K562 (cell line): ENCODE results near the gene ISCA1. TPM values are rescaled to one million over a fixed set of nuclear protein-coding genes. Genes with fewer than 3 reads are reported as not detected.
A peak's percentile ranks its signal among the peaks of the same experiment; 100 is the strongest.

Source experiments
- BRCA1 ChIP-seq, 2 experiments: fragments of 450-650 bp in 1 of 2; sonication (generic) in 1 of 2; formaldehyde crosslinking in 1 of 2; IDR thresholded peaks; 2 replicates each; pipeline versions ENCODE4 v1.5.0 to v1.6.1; 2017 to 2020; ENCODE audit warnings: mild to moderate bottlenecking in 1 of 2, missing genetic modification reagents in 1 of 2
- E4F1 ChIP-seq: fragments of 250-450 bp; sonication (Bioruptor Pico); IDR thresholded peaks from 2 replicates; pipeline ENCODE4 v1.5.0; 2021; ENCODE audit warnings: mild to moderate bottlenecking, borderline replicate concordance
- HOXB6 ChIP-seq: fragments of 250-450 bp; sonication (Bioruptor Pico); IDR thresholded peaks from 2 replicates; pipeline ENCODE4 v1.5.1; 2022; ENCODE audit warnings: mild to moderate bottlenecking, borderline replicate concordance
- KLF16 ChIP-seq: IDR thresholded peaks from 2 replicates; pipeline ENCODE4 v1.6.1; 2016; ENCODE audit warnings: antibody characterized with exemption
- MCM7 ChIP-seq, 2 experiments: fragments of 450-650 bp; IDR thresholded peaks; 2 replicates each; pipeline ENCODE4 v1.6.1; 2016 to 2018
- NCOA1 ChIP-seq: fragments of 450-650 bp; IDR thresholded peaks from 2 replicates; pipeline ENCODE4 v1.6.1; 2016; ENCODE audit warnings: low read depth
- NONO ChIP-seq, 2 experiments: fragments of 200-400 bp in 1 of 2; fragments of 450-650 bp in 1 of 2; formaldehyde crosslinking in 1 of 2; IDR thresholded peaks; 2 replicates each; pipeline ENCODE4 v1.6.1; 2017; ENCODE audit warnings: low read depth in 2 of 2, mild to moderate bottlenecking in 2 of 2, moderate library complexity in 2 of 2, low read length in 1 of 2
- PCBP2 ChIP-seq: fragments of 200-400 bp; formaldehyde crosslinking; IDR thresholded peaks from 2 replicates; pipeline ENCODE4 v1.6.1; 2018; ENCODE audit warnings: low read length, low read depth, mild to moderate bottlenecking, moderate library complexity; ENCODE audit not compliant: poor library complexity, severe bottlenecking
- POLR2B ChIP-seq: fragments of 450-650 bp; IDR thresholded peaks from 2 replicates; pipeline ENCODE4 v1.6.1; 2018; ENCODE audit warnings: low read depth; ENCODE audit not compliant: partially characterized antibody
- PTBP1 ChIP-seq: fragments of 200-400 bp; formaldehyde crosslinking; IDR thresholded peaks from 2 replicates; pipeline ENCODE4 v1.6.1; 2017; ENCODE audit warnings: low read depth, low read length
- RBM22 ChIP-seq: fragments of 200-400 bp; formaldehyde crosslinking; IDR thresholded peaks from 2 replicates; pipeline ENCODE4 v1.6.1; 2018; ENCODE audit warnings: low read length, low read depth; ENCODE audit not compliant: poor library complexity, severe bottlenecking
- SLC30A9 ChIP-seq: fragments of 250-450 bp; sonication (Bioruptor Pico); IDR thresholded peaks from 2 replicates; pipeline ENCODE4 v1.8.0; 2022; ENCODE audit warnings: mild to moderate bottlenecking, moderate library complexity
- ZBTB49 ChIP-seq: sonication (generic); formaldehyde crosslinking; IDR thresholded peaks from 2 replicates; pipeline ENCODE4 v1.8.0; 2022; ENCODE audit warnings: missing genetic modification reagents, mild to moderate bottlenecking, borderline replicate concordance
- ZBTB5 ChIP-seq: fragments of 450-650 bp; IDR thresholded peaks from 2 replicates; pipeline ENCODE4 v1.6.1; 2017; ENCODE audit warnings: antibody characterized with exemption
- ZNF217 ChIP-seq: sonication (generic); formaldehyde crosslinking; IDR thresholded peaks from 2 replicates; pipeline ENCODE4 v1.8.0; 2022; ENCODE audit warnings: mild to moderate bottlenecking, missing genetic modification reagents
- polyA plus RNA-seq, 8 experiments: library from polyadenylated mRNA; depleted of rRNA in 4 of 8; stranded (reverse) in 5 of 8; unstranded in 3 of 8; fragments of >200 nt; fragmentation: Nextera tagmentation in 2 of 8; fragmentation: Illumina TruSeq in 1 of 8; extraction: Ambion mirVana in 2 of 8; extraction: Trizol in 1 of 8; gene quantifications; 2 replicates each; pipeline versions ENCODE4 v1.2.1 to v1.2.3, GENCODE V29; 2011 to 2014; ENCODE audit warnings: inconsistent platforms in 1 of 8, missing spikeins in 1 of 8
- total RNA-seq, 7 experiments: library from RNA; depleted of rRNA in 6 of 7; stranded (reverse); fragments of >200 nt in 6 of 7; fragmentation: Illumina TruSeq in 2 of 7; extraction: Trizol in 2 of 7; gene quantifications; 2 replicates each; pipeline versions ENCODE4 v1.2.1 to v1.2.3, GENCODE V29; 2011 to 2021; ENCODE audit warnings: low replicate concordance in 1 of 7
- TF ChIP-seq, protein P1 (sequence below): fragments of 250-450 bp; sonication (Bioruptor Pico); IDR thresholded peaks from 2 replicates; pipeline ENCODE4 v1.5.0; 2022; ENCODE audit warnings: mild to moderate bottlenecking

Gene ISCA1
- total and polyA plus RNA-seq, 9 of the 15 experiments (the other 6 are each of a cell fraction or from before 2014, with no cell fraction given) = 6.5 to 27.1 (median 20.0) TPM

DNA sequence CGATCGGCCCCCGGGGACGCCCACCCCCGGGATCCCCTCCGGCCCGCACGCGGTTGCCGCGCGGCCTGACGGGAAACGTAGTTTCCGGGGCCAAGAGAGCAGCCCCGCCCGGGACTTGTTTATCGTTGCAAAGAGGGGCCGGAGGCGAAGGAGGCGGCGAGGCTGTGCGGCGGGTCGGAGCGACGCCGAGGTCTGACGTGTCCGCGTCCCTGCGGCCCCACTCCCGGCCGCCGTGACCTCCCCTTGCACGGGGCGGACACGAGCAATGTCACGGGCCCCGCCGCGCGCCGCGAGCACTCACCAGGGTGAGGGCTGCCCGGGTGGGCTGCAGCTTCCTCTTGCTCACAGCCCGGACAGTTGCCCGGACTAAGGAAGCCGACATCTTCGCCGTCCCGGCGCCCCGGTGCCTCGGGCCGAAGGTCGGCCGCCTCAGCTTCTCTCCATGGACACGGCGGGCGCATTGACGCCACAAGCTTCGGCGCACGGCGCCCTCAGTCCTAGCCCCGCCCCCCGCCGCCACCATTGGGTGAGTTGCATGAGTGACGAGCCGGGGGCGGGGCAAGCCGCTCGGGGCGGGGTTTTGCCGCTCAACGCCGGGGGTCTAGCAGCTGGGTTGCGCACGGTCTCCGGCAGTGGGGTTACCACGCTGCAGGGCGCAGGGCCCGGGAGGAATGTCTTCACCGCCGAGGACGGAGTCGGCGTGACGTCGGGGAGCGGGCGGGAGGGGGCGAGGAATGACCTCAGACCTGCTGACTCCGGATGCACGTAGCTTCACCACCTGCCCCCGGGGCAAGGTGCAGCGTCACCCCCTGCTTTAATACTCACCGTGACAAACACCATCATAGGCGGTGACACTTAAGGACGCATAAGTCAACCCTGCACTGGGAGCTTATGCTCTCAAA is at the start of gene ISCA1 (continued):
- TF ChIP-seq, protein P1, sequence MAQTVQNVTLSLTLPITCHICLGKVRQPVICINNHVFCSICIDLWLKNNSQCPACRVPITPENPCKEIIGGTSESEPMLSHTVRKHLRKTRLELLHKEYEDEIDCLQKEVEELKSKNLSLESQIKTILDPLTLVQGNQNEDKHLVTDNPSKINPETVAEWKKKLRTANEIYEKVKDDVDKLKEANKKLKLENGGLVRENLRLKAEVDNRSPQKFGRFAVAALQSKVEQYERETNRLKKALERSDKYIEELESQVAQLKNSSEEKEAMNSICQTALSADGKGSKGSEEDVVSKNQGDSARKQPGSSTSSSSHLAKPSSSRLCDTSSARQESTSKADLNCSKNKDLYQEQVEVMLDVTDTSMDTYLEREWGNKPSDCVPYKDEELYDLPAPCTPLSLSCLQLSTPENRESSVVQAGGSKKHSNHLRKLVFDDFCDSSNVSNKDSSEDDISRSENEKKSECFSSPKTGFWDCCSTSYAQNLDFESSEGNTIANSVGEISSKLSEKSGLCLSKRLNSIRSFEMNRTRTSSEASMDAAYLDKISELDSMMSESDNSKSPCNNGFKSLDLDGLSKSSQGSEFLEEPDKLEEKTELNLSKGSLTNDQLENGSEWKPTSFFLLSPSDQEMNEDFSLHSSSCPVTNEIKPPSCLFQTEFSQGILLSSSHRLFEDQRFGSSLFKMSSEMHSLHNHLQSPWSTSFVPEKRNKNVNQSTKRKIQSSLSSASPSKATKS (CRISPR knock-in tag) = no peak
- TF ChIP-seq HOXB6 (CRISPR knock-in tag) (no peak), MCM7 (IDR thresholded peaks at IDR 0.05) (no peak), PTBP1 (no peak), E4F1 (CRISPR knock-in tag) (no peak), ZBTB49 (CRISPR knock-in tag) (no peak), KLF16 (no peak), SLC30A9 (CRISPR knock-in tag) (no peak), ZBTB5 (no peak), NCOA1 (peak; percentile 79; the same call in 1 of the 2 replicates), BRCA1 (IDR thresholded peaks at IDR 0.05) (no peak), BRCA1 (CRISPR knock-in tag; IDR thresholded peaks at IDR 0.05) (0 out of 2 replicates have a peak, but pooled peaks have one; percentile 46), POLR2B (peak; percentile 80), NONO (IDR thresholded peaks at IDR 0.05; ENCODE audit: low read depth in 2 of 2, low read length in 1 of 2) (peak in 1 of 2 experiments; percentile 67; a peak in 1 of 4 replicates), ZNF217 (no peak), PCBP2 (no peak), RBM22 (no peak)
